GM12892 (cell line): Measurements from ENCODE around the gene ZFYVE21.

Experiments
- POLR2A ChIP-seq: IDR thresholded peaks from 2 replicates; pipeline ENCODE4 v1.6.1; 2011; ENCODE audit warnings: low read depth, low read length, control low read depth
- POLR2AphosphoS5 ChIP-seq: IDR thresholded peaks from 2 replicates; pipeline ENCODE4 v1.6.1; 2011; ENCODE audit warnings: low read depth, low read length, control low read depth

DNA sequence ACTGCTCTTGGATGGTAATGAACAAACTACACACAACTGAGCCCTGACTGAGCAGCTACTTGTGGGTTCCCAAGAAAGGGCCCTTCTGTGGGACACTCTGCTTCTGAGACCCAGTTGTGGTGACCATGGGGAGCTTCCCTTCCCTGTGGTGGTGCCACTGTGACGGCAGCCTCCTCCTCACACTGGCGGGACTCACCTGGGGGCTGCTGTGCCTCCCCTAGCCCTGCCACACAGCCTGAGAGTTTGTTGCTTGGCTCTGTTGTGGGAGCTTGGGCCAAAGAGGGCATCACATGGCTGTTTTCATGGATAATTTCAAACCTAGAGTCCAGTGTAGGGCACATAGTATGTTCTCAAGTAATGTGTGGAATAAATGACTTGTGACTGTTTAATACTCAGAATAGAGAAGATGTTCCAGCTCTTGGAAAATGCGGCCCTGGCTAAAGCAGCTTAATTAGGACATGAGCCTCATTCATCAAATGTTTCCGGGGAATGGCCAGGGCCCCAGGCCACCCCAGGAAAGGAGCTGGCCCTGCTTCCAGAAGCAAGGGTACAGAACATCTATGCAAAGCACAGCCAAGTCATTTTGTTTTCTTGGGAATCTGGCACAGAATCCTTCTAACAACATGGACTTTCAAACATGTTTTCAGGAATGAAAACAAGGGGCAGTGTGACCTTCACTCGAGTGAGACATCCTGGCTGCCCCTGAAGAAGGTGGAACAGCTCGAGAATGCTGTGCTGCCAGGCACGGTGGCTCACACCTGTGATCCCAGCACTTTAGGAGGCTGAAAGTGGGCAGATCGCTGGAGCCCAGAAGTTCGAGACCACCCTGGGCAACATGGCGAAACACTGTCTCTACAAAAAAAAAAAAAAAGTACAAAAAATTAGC is 21.2 kb downstream of the ZFYVE21 start:
- TF ChIP-seq POLR2A (no peak), POLR2AphosphoS5 (no peak)
